Right renal cortex interstitium (tissue), 3 donors: ENCODE measurements around the gene CDH13. TPM values are rescaled to one million over a fixed set of nuclear protein-coding genes. Genes with fewer than 3 reads are reported as not detected.

ENCODE experiments used
- DNase-seq, 3 donors: peaks; one replicate each; pipeline ENCODE4 v3.0.0-alpha.2; 2013; ENCODE audit warnings: low read depth in 3 of 3, low spot score in 2 of 3
- polyA plus RNA-seq, 3 donors: library from polyadenylated mRNA; unstranded; fragments of 120-200 nt; gene quantifications; one replicate each; pipeline ENCODE4 v1.2.1, GENCODE V29; 2013; ENCODE audit not compliant: insufficient read length in 3 of 3

Gene CDH13
- polyA plus RNA-seq, 3 donors, result 9.4 to 16.2 (median 14.7) TPM

GRCh38 chr16:83356986-83357385, 730.2 kb downstream of the CDH13 start:
- DNase-seq, result no peak

DNA sequence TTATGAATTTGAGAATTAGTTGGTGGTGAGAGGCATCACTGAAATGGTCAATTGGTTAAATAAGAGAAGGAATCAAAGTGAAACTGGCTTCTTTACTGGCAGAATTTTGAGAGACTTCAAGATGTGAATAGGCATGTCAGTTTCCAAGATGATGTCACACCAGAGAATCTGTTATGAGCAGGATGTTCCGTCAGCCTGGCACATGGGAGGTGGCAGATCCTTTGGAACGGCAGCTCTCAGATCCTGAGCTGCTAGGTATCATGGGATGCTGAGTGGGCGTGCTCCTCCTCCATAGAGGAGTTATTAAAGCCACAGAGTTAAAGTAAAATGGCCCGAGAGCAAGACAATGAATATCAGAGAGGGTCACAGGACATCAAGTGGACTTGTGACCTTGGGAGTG, 736.8 kb downstream of the CDH13 start:
- no peak for DNase-seq

GRCh38 chr16:83365166-83365565, 738.4 kb downstream of the CDH13 start:
- DNase-seq, result no peak

DNA sequence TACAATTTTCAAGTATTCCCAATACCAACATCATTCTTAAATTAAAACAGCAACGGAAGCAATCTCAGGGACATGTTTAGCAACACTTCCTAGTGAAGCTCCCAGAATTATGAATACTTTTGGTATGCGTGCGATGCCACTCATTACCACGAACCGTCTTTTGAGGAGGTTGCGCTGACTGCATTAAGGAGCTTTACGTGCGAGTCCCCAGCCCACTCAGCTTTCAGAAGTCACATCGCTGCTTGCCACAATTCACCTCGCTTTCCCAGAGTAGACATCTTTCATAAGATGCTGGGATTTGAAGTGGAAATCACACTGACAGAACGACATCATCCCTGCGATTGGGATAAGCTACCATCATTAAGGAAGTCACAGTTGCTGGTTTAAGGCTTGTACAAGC, 739.5 kb downstream of the CDH13 start:
- DNase-seq, result no peak

- DNase-seq, result no peak
Measured at GRCh38 chr16:83374979-83375378, 748.2 kb downstream of the CDH13 start.

GRCh38 chr16:83389751-83390150, 763.0 kb downstream of the CDH13 start:
- no peak for DNase-seq

- DNase-seq, result no peak
Measured at GRCh38 chr16:83390759-83391158, 764.0 kb downstream of the CDH13 start.

- DNase-seq, result no peak
Measured at GRCh38 chr16:83392743-83393142, 766.0 kb downstream of the CDH13 start.

- no peak for DNase-seq
Measured at GRCh38 chr16:83393196-83393981, 766.6 kb downstream of the CDH13 start.

- no peak for DNase-seq
Measured at GRCh38 chr16:83397601-83398291, 771.0 kb downstream of the CDH13 start.

DNA sequence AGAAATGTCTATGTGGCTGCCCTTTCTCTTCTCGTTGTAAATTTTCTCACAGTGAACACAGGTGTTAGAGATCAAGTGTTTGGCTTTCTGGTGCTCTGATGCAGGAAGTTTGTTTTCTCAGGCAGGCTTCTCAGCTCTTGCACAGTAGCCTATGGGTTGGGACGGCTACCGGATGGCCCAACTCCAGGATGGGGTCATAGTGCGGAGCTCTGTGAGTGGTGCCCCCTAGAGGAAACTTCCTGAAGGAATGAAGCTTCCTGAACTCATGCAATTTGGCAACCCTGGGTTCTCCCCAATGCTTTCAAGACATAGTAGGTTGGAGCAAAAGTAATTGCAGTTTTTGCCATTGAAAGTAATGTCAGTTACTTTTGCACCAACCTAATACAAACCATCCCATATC, 773.5 kb downstream of the CDH13 start:
- no peak for DNase-seq

- DNase-seq, result no peak
Measured at GRCh38 chr16:83402160-83402814, 775.5 kb downstream of the CDH13 start.

DNA sequence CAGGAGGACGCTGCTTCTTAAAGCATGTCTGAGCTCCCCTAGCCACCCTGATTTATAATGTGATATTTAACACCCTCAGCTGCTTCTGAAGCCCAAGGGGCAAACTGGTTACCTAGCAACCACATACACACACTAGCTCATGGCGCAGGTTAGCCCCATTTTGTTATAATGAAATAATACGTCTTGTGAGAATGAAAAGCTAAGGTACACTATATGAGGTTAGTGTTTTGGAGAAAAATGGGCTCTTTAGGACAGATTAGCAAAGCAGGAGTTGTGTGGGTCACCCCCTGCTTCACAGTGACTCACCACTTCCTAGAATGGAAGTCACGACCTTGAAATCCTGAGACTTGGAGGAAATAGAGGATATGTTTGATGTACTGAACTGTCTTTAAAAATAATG, 776.2 kb downstream of the CDH13 start:
- DNase-seq, result peak; percentile 23 to 44 (median 27)

GRCh38 chr16:83403761-83404160, 777.0 kb downstream of the CDH13 start:
- DNase-seq, result no peak

DNA sequence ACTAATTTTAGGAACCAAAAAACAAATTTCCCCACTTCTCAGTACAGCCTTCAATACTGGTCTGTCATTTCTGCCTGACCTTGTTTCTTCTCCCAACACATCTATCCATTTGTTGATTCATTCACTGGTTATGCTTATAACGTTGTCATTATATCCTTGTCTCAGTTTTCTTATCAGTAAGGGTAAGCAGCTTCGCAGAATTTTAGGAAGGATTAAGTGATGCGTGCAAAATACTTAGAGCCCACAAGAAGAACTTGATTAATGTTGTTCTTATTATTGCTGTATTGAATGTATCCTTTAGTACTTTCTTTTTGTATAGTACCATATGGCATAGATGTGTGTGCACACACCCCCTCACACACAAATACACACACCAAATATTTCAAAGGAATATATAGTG, 777.5 kb downstream of the CDH13 start:
- no peak for DNase-seq

DNA sequence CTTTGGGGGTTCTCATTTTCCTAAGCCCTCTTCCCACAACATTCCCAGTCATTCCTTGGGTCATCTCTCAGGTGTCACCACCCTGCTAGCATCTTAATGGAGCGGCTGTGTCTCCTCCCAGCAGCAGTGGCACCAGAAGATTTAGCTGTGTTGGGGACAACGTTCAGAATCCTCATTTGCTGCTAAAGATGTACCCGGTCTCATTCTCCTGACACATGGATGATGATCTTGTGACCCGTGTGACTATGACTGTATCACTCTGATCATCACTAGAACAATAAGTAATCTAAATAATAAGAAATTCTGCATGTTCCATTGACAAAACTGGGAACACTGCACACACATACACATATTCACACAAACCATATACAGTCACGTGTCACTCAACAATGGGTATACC, 781.2 kb downstream of the CDH13 start:
- DNase-seq, result no peak

- DNase-seq, result no peak
Measured at GRCh38 chr16:83409347-83409746, 782.6 kb downstream of the CDH13 start.

DNA sequence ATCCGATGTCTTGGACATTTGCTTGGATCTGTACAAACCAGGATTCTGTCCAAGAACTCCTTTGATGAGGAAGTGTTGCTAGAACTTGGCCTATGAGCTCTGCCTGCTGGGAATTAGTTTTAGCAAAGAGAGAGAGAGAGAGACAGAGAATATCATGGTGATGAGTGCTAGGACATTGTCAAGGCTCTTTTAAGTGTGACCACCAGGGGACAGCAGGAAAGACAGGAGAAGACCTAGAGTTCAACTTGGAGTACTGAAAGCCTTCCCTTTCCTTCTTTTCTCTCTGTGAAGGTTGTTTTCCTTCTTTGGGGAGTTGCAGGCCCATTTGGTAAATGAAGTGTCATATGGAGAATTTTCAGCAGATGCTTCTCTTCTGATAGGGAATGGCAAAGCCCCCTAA, 791.8 kb downstream of the CDH13 start:
- no peak for DNase-seq

DNA sequence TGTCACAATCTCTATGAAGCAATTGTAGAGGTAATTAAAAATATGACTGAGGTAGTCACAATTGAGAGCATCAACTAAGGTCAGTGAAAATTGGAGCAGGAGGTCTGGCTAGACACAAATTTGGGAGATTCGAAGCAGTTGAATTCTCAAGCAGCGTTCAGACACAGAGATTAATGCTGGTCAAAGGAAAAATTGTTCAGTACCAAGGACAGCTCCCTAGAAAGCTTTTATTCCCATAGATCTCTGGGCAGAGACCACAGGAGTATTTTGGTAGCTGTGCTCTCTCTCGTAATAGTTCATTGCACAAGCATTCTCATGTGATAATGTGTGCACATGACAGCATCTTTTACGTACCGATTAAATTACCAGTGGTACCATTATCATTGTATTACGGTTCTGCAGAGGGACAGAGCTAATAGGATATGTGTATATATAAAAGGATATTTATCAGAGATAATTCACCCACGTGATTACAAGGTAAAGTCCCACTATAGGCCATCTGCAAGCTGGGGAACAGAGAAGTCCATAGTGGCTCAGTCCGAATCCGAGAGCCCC, 793.5 kb downstream of the CDH13 start:
- peak; percentile 18 to 44 (median 44) for DNase-seq

DNA sequence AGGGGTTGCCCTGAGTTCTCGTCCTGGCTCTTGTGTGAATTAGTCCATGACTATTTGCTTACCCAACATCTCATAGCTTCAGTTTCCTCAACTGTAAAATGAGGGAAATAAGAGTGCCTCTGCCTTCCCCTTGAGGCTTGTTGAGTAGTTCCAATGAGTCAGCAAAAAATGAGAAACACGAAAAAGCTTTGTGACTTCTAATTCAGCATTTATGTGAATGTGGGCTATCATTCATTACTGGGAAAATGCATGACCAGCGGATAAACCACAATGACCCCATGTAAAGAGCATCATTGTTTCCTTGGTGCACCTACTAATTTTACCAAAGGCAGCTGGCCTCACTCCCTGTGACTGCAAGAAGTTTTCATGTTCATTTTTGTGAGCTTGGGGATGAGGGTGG, 806.4 kb downstream of the CDH13 start:
- no peak for DNase-seq

GRCh38 chr16:83437036-83437435, 810.3 kb downstream of the CDH13 start:
- no peak for DNase-seq
